ENCODE measurements around the gene DIDO1. TPM values are rescaled to one million over a fixed set of nuclear protein-coding genes. Genes with fewer than 3 reads are reported as not detected.

Gene DIDO1
- total RNA-seq, 2 donors from 2014 or later = 68.5 to 75.9 TPM

DNA sequence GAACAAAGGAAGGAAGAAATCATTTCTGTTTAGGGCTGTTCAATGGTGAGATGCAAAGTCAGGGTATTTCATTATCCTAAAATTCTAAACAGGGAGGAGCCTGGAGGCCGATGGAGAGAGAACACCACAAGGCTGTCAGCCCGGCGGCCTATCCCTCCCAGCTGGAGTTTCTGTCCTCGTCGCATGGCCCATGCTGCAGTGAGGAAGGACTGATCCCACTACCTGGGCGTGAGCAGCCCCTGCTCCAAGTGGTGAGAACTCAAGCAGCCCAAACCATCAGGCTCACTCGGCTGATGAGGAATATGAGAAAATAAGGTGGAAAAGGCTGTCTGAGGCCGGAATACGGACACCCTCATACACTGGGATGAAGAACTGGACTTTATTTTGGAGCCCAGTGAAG, 30.8 kb downstream of the DIDO1 start:
- no peak overlapping the region for H3K4me3 ChIP-seq
- intact Hi-C loops (cut with DNase I) = no loop called here
- DNase-seq (ENCODE audit: low spot score) = no peak
- H3K9me3 ChIP-seq = no peaks in the 10 kb centered on the region
- peaks cover 9% of the 10 kb centered on the region for H3K4me1 ChIP-seq (replicated peaks)
- 88% methylated on average over 9 of the region's 9 CpGs for whole genome bisulfite sequencing
- TF ChIP-seq, protein P1, sequence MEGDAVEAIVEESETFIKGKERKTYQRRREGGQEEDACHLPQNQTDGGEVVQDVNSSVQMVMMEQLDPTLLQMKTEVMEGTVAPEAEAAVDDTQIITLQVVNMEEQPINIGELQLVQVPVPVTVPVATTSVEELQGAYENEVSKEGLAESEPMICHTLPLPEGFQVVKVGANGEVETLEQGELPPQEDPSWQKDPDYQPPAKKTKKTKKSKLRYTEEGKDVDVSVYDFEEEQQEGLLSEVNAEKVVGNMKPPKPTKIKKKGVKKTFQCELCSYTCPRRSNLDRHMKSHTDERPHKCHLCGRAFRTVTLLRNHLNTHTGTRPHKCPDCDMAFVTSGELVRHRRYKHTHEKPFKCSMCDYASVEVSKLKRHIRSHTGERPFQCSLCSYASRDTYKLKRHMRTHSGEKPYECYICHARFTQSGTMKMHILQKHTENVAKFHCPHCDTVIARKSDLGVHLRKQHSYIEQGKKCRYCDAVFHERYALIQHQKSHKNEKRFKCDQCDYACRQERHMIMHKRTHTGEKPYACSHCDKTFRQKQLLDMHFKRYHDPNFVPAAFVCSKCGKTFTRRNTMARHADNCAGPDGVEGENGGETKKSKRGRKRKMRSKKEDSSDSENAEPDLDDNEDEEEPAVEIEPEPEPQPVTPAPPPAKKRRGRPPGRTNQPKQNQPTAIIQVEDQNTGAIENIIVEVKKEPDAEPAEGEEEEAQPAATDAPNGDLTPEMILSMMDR (IDR thresholded peaks at IDR 0.05) = no peak
- TF ChIP-seq POLR2A (IDR thresholded peaks at IDR 0.05) = no peak
- no peak for TF ChIP-seq POLR2AphosphoS5 (IDR thresholded peaks at IDR 0.05)
- H3K27me3 ChIP-seq (replicated peaks; ENCODE audit: insufficient read depth) = no peaks in the 10 kb centered on the region
- no peak overlapping the region for H3K27ac ChIP-seq
- peaks cover 7 to 38% of the 10 kb centered on the region in 2 donors for H3K36me3 ChIP-seq

DNA sequence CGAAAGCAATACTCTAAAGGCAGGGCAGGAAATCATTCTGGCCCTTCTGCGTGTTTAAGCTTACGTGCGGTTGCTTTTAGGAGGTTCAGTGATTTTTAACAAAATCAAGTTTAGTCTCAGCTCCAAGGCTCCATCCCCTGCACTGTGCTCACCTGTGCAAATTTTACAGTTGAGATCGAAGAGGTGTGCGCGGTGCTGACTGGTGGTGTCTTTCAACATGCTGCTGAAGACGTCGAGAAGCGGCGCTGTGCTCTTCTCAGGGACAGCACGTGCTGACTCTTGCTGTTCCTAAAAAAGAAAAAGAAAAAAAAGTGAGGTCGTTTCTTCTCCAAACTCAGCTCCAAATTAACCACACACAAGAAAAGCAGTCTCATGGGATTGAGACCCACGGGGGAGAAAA, 32.0 kb downstream of the DIDO1 start:
- Histone ChIP-seq H3K4me3 (no peak overlapping the region), H3K27me3 (replicated peaks; ENCODE audit: insufficient read depth) (no peaks in the 10 kb centered on the region), H3K9me3 (no peaks in the 10 kb centered on the region), H3K4me1 (replicated peaks) (no peaks in the 10 kb centered on the region), H3K36me3 (peaks cover 7 to 49% of the 10 kb centered on the region in 2 donors), H3K27ac (no peak overlapping the region)
- intact Hi-C loops (cut with DNase I) = no loop called here
- 91% methylated on average over 14 of the region's 14 CpGs for WGBS
- no peak for DNase-seq (ENCODE audit: low spot score)
- TF ChIP-seq POLR2AphosphoS5 (IDR thresholded peaks at IDR 0.05) (no peak), POLR2A (IDR thresholded peaks at IDR 0.05) (no peak)
- TF ChIP-seq, protein P1 (IDR thresholded peaks at IDR 0.05) = no peak

DNA sequence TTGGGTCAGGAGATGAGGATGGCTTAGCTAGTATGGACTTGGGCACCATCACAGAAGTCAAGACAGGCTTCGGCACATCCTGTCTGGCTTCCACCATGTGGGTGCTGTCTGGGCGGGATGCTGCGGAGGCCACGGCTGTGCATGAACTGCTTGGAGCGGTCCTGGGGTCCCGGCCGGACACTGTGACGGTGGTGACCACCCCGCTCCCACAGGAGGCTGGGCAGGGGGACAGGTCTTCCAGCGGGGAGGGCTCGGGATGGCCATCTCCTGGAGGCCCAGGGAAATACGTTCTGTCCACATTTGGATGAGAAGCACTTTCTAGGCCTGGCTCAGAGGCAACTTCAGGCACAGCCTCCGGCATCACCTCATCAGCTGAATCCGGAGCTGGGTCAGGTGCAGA, 32.6 kb downstream of the DIDO1 start:
- no peak for DNase-seq (ENCODE audit: low spot score)
- H3K4me3 ChIP-seq = no peak overlapping the region
- H3K4me1 ChIP-seq (replicated peaks) = no peaks in the 10 kb centered on the region
- H3K27me3 ChIP-seq (replicated peaks; ENCODE audit: insufficient read depth) = no peaks in the 10 kb centered on the region
- intact Hi-C loops (cut with DNase I) = no loop called here
- peaks cover 7 to 53% of the 10 kb centered on the region in 2 donors for H3K36me3 ChIP-seq
- TF ChIP-seq, protein P1 (IDR thresholded peaks at IDR 0.05) = peak in 1 of 4 experiments; percentile 10
- no peak for TF ChIP-seq POLR2A (IDR thresholded peaks at IDR 0.05)
- TF ChIP-seq POLR2AphosphoS5 (IDR thresholded peaks at IDR 0.05) = no peak
- no peak overlapping the region for H3K27ac ChIP-seq
- 94% methylated on average over 14 of the region's 14 CpGs for WGBS
- no peaks in the 10 kb centered on the region for H3K9me3 ChIP-seq

GRCh38 chr20:62892348-62893304, 33.7 kb downstream of the DIDO1 start:
- Histone ChIP-seq H3K27me3 (replicated peaks; ENCODE audit: insufficient read depth) (no peaks in the 10 kb centered on the region), H3K9me3 (no peaks in the 10 kb centered on the region), H3K4me3 (no peak overlapping the region), H3K36me3 (peaks cover 7 to 53% of the 10 kb centered on the region in 2 donors), H3K4me1 (replicated peaks) (peaks cover 3% of the 10 kb centered on the region), H3K27ac (no peak overlapping the region)
- WGBS = 88% methylated on average over 25 of the region's 25 CpGs
- intact Hi-C loops (cut with DNase I) = no loop called here
- no peak for TF ChIP-seq POLR2AphosphoS5 (IDR thresholded peaks at IDR 0.05)
- TF ChIP-seq, protein P1 (IDR thresholded peaks at IDR 0.05) = no peak
- TF ChIP-seq POLR2A (IDR thresholded peaks at IDR 0.05) = no peak
- DNase-seq (ENCODE audit: low spot score) = no peak
